ENCODE measurements around the gene SFRP4. TPM values are rescaled to one million over a fixed set of nuclear protein-coding genes. Genes with fewer than 3 reads are reported as not detected.

SFRP4 gene
- total RNA-seq = not detected in 2 replicates
- long read RNA-seq = 0 reads

GRCh38 chr7:37916673-37917660, at the start of gene SFRP4:
Gene SFRP4 (minus strand): TSS chr7:37916817. CDS start chr7:37916537, 280 bp downstream.
- Mint-ChIP-seq H3K4me3 (peak within 1 kb of the TSS; percentile 72), H3K9me3 (no peaks in the 10 kb centered on the region), H3K27ac (ENCODE audit: unreplicated experiment) (no peak within 1 kb of the TSS), H3K4me1 (peaks cover 18% of the 10 kb centered on the region), H3K36me3 (ENCODE audit: low read depth) (no peaks in the 10 kb centered on the region), H3K27me3 (ENCODE audit: low read depth) (peaks cover 88% of the 10 kb centered on the region)
- peak; percentile 36 for DNase-seq (ENCODE audit: low read depth, low spot score)
- TF ChIP-seq, protein P1, sequence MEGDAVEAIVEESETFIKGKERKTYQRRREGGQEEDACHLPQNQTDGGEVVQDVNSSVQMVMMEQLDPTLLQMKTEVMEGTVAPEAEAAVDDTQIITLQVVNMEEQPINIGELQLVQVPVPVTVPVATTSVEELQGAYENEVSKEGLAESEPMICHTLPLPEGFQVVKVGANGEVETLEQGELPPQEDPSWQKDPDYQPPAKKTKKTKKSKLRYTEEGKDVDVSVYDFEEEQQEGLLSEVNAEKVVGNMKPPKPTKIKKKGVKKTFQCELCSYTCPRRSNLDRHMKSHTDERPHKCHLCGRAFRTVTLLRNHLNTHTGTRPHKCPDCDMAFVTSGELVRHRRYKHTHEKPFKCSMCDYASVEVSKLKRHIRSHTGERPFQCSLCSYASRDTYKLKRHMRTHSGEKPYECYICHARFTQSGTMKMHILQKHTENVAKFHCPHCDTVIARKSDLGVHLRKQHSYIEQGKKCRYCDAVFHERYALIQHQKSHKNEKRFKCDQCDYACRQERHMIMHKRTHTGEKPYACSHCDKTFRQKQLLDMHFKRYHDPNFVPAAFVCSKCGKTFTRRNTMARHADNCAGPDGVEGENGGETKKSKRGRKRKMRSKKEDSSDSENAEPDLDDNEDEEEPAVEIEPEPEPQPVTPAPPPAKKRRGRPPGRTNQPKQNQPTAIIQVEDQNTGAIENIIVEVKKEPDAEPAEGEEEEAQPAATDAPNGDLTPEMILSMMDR (conservative IDR thresholded peaks at IDR 0.05) = peak; percentile 74

DNA sequence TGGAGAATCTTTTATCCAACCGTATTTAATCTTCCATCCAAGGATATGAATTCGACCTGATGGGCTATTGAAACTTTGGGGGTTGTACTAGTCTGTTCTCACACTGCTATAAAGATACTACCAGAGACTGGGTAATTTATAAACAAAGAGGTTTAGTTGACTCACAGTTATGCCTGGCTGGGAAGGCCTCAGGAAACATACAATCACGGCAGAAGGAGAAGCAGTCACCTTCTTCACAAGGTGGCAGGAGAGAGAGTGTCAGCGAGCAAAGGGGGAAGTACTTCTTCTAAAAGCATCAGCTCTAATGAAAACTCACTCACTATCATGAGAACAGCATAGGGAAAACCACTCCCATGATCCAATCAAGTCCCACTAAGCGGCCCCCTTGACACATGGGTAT, 47.6 kb upstream of the SFRP4 start:
- no peak for DNase-seq (ENCODE audit: low read depth, low spot score)
- no peaks in the 10 kb centered on the region for H3K9me3 Mint-ChIP-seq
- no peak overlapping the region for H3K27ac Mint-ChIP-seq (ENCODE audit: unreplicated experiment)
- no peaks in the 10 kb centered on the region for H3K36me3 Mint-ChIP-seq (ENCODE audit: low read depth)
- H3K4me1 Mint-ChIP-seq = peaks cover 6% of the 10 kb centered on the region
- TF ChIP-seq, protein P1 (conservative IDR thresholded peaks at IDR 0.05) = no peak
- H3K27me3 Mint-ChIP-seq (ENCODE audit: low read depth) = no peaks in the 10 kb centered on the region
- no peak overlapping the region for H3K4me3 Mint-ChIP-seq

DNA sequence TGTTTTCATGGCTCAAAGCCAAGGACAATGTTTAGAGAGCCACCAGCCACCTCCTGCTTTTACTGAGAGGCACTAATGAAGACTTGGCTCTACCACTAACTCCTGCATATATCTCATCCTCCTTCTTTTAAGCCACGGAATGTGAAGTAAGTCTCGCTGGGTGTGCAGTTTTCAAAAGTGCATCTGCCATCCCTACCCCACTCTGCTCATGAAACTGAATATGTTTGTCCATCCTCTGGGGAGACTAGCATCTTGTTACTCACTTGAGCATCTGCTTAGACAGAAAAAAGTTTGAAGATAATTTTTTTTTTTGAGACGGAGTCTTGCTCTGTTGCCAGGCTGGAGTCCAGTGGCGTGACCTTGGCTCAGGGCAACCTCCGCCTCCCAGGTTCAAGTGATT, 44.6 kb upstream of the SFRP4 start:
- Mint-ChIP-seq H3K36me3 (ENCODE audit: low read depth) (no peaks in the 10 kb centered on the region), H3K27me3 (ENCODE audit: low read depth) (no peaks in the 10 kb centered on the region), H3K9me3 (no peaks in the 10 kb centered on the region), H3K27ac (ENCODE audit: unreplicated experiment) (no peak overlapping the region), H3K4me1 (no peaks in the 10 kb centered on the region), H3K4me3 (no peak overlapping the region)
- DNase-seq (ENCODE audit: low read depth, low spot score) = no peak
- TF ChIP-seq, protein P1 (conservative IDR thresholded peaks at IDR 0.05) = no peak

GRCh38 chr7:37960483-37960882, 43.9 kb upstream of the SFRP4 start:
- no peak for DNase-seq (ENCODE audit: low read depth, low spot score)
- no peaks in the 10 kb centered on the region for H3K4me1 Mint-ChIP-seq
- H3K9me3 Mint-ChIP-seq = no peaks in the 10 kb centered on the region
- no peaks in the 10 kb centered on the region for H3K27me3 Mint-ChIP-seq (ENCODE audit: low read depth)
- TF ChIP-seq, protein P1 (conservative IDR thresholded peaks at IDR 0.05) = no peak
- no peak overlapping the region for H3K27ac Mint-ChIP-seq (ENCODE audit: unreplicated experiment)
- H3K4me3 Mint-ChIP-seq = no peak overlapping the region
- H3K36me3 Mint-ChIP-seq (ENCODE audit: low read depth) = no peaks in the 10 kb centered on the region

DNA sequence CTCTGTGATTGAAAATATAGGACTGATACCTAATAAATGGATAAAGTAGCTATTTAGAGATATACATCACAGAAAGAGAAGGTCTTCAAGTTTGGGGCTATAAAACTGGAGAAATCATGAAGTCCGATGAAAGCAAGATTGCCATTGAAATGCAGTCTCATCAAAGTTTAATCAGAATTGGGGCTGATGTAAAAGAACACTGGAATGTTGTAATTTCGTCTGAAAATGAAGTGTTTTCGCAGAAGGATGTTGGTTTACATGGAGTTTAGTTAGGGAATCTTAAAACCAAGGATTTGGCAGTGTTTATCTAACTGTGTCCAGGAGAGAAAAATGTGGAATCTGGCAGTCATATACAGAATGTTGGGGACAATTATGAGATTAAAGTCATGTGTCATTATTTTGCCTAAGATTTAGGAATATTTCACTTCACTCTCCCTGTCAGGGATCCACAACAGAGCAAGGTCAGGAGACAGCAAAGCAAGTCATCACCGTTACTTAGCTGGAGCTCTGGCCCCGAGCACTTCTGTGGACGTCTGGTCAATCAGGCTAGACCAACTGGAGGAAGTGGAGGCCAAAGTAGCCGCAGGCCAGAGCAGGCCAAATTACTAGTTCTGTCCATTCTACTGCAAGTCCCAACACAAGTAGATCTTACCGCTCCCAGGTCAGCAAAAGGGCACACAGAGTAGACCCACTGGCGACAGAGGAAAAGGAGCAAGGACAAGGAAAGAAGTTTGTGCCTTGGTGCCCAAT, 40.8 kb upstream of the SFRP4 start:
- Mint-ChIP-seq H3K27me3 (ENCODE audit: low read depth) (no peaks in the 10 kb centered on the region), H3K9me3 (no peaks in the 10 kb centered on the region), H3K27ac (ENCODE audit: unreplicated experiment) (no peak overlapping the region), H3K4me1 (no peaks in the 10 kb centered on the region), H3K36me3 (ENCODE audit: low read depth) (no peaks in the 10 kb centered on the region), H3K4me3 (no peak overlapping the region)
- DNase-seq (ENCODE audit: low read depth, low spot score) = no peak
- TF ChIP-seq, protein P1 (conservative IDR thresholded peaks at IDR 0.05) = no peak
